ENCODE results near the gene NDOR1.

NDOR1 gene

GRCh38 chr9:137179761-137180160 lies 25.7 kb upstream of the NDOR1 start:
- DNase-seq, result no peak
- no peak for TF ChIP-seq CTCF (IDR thresholded peaks at IDR 0.05; ENCODE audit: low read depth, low read length)
- H3K36me3 ChIP-seq, result no peaks in the 10 kb centered on the region
- no peak overlapping the region for H3K27ac ChIP-seq
- H3K27me3 ChIP-seq (ENCODE audit: insufficient read depth, low read depth, severe bottlenecking), result no peaks in the 10 kb centered on the region
- no peak overlapping the region for H3K4me3 ChIP-seq (ENCODE audit: low read depth, low read length)
- no peaks in the 10 kb centered on the region for H3K9me3 ChIP-seq (ENCODE audit: severe bottlenecking)

- H3K27ac ChIP-seq, result no peak overlapping the region
- H3K36me3 ChIP-seq, result no peaks in the 10 kb centered on the region
- no peak for DNase-seq
- no peaks in the 10 kb centered on the region for H3K27me3 ChIP-seq (ENCODE audit: insufficient read depth, low read depth, severe bottlenecking)
- no peaks in the 10 kb centered on the region for H3K9me3 ChIP-seq (ENCODE audit: severe bottlenecking)
- H3K4me3 ChIP-seq (ENCODE audit: low read depth, low read length), result no peak overlapping the region
- no peak for TF ChIP-seq CTCF (IDR thresholded peaks at IDR 0.05; ENCODE audit: low read depth, low read length)
Observed at GRCh38 chr9:137180491-137180890, 25.0 kb upstream of the NDOR1 start.

GRCh38 chr9:137181680-137182079 lies 23.8 kb upstream of the NDOR1 start:
- Histone ChIP-seq H3K27me3 (ENCODE audit: insufficient read depth, low read depth, severe bottlenecking) (no peaks in the 10 kb centered on the region), H3K36me3 (no peaks in the 10 kb centered on the region), H3K4me3 (ENCODE audit: low read depth, low read length) (no peak overlapping the region), H3K9me3 (ENCODE audit: severe bottlenecking) (no peaks in the 10 kb centered on the region), H3K27ac (no peak overlapping the region)
- no peak for DNase-seq
- TF ChIP-seq CTCF (IDR thresholded peaks at IDR 0.05; ENCODE audit: low read depth, low read length), result no peak

- no peaks in the 10 kb centered on the region for H3K36me3 ChIP-seq
- H3K27me3 ChIP-seq (ENCODE audit: insufficient read depth, low read depth, severe bottlenecking), result no peaks in the 10 kb centered on the region
- H3K4me3 ChIP-seq (ENCODE audit: low read depth, low read length), result no peak overlapping the region
- no peak overlapping the region for H3K27ac ChIP-seq
- no peak for DNase-seq
- H3K9me3 ChIP-seq (ENCODE audit: severe bottlenecking), result no peaks in the 10 kb centered on the region
- TF ChIP-seq CTCF (IDR thresholded peaks at IDR 0.05; ENCODE audit: low read depth, low read length), result no peak
Observed at GRCh38 chr9:137182836-137183235, 22.7 kb upstream of the NDOR1 start.

- Histone ChIP-seq H3K9me3 (ENCODE audit: severe bottlenecking) (no peaks in the 10 kb centered on the region), H3K27me3 (ENCODE audit: insufficient read depth, low read depth, severe bottlenecking) (no peaks in the 10 kb centered on the region), H3K36me3 (no peaks in the 10 kb centered on the region), H3K27ac (no peak overlapping the region), H3K4me3 (ENCODE audit: low read depth, low read length) (no peak overlapping the region)
- no peak for TF ChIP-seq CTCF (IDR thresholded peaks at IDR 0.05; ENCODE audit: low read depth, low read length)
- DNase-seq, result no peak
Observed at GRCh38 chr9:137183980-137184595, 21.4 kb upstream of the NDOR1 start.
